Left ventricle myocardium superior (tissue), 1 donor: ENCODE results near the gene AKAP6. TPM values are rescaled to one million over a fixed set of nuclear protein-coding genes. Genes with fewer than 3 reads are reported as not detected.

ENCODE experiments used
- ATAC-seq: fragments of 200-7000 bp; cut with Tn5 transposase; one replicate; pipeline ENCODE4 v1.9.1; 2020; ENCODE audit warnings: mild to moderate bottlenecking, moderate library complexity
- DNase-seq: peaks from one replicate; pipeline ENCODE4 v3.0.0-alpha.2; 2020
- intact Hi-C: fragments of 100-400 bp; cut with micrococcal nuclease; formaldehyde crosslinking; loops from one replicate; pipeline ENCODE4 v1.11.0; 2022
- total RNA-seq: library from RNA; stranded (reverse); fragmentation: NEBNext Ultra II Directional; extraction: Animal tissue kit (Norgen Biotek cat#: 25700); gene quantifications from one replicate; pipeline ENCODE4 v1.2.1, GENCODE V29; 2021
- donor health status: DM: no; HTN: yes; CAD: no; lungs with severe emphysema.

Gene AKAP6
- total RNA-seq, 1 donor from 2014 or later, result 172 TPM

GRCh38 chr14:32846821-32847365 is 517.8 kb downstream of the AKAP6 start:
- intact Hi-C loops, result no loop called here
- no peak for DNase-seq
- no peak for ATAC-seq

GRCh38 chr14:32847867-32848266 is 518.8 kb downstream of the AKAP6 start:
- ATAC-seq (no peak), DNase-seq (no peak)
- intact Hi-C loops, result no loop called here

GRCh38 chr14:32865827-32866376 is 536.8 kb downstream of the AKAP6 start:
- intact Hi-C loops, result no loop called here
- ATAC-seq (no peak), DNase-seq (no peak)

- ATAC-seq (no peak), DNase-seq (no peak)
- intact Hi-C loops, result no loop called here
These were observed 554.1 kb downstream of the AKAP6 start for GRCh38 chr14:32883188-32883587.

Other genes starting within 250 kb of the AKAP6 start
- gene RNU6-7, start 127.3 kb upstream of the AKAP6 start, total RNA-seq, result not detected
- gene RNU6-8, start 126.0 kb upstream of the AKAP6 start, total RNA-seq, result not detected